Esophagus muscularis mucosa (tissue), 4 donors: ENCODE results near the gene TSTD2. TPM values are rescaled to one million over a fixed set of nuclear protein-coding genes. Genes with fewer than 3 reads are reported as not detected.
A peak's percentile ranks its signal among the peaks of the same experiment; 100 is the strongest.

ENCODE experiments used
- DNase-seq: peaks from one replicate; pipeline ENCODE4 v3.0.0-alpha.2; 2017; ENCODE audit errors: extremely low spot score
- H3K27ac ChIP-seq, 4 donors: fragments of 200-600 bp; sonication (generic); replicated peaks in 1 of 4; 1 replicate in 3 of 4; 2 replicates in 1 of 4; pipeline ENCODE4 v1.5.1; 2016 to 2019; ENCODE audit warnings: mild to moderate bottlenecking in 1 of 4
- H3K27me3 ChIP-seq, 4 donors: fragments of 200-600 bp; sonication (generic); one replicate each; pipeline versions ENCODE4 v1.5.1 to v1.6.0; 2016 to 2019
- H3K36me3 ChIP-seq, 4 donors: fragments of 200-600 bp; sonication (generic); one replicate each; pipeline ENCODE4 v1.5.1; 2016 to 2019
- H3K4me1 ChIP-seq, 4 donors: fragments of 200-600 bp; sonication (generic); one replicate each; pipeline ENCODE4 v1.5.1; 2016 to 2019
- H3K4me3 ChIP-seq, 4 donors: fragments of 200-600 bp; sonication (generic); 1 replicate in 2 of 4; 2 replicates in 2 of 4; pipeline ENCODE4 v1.5.1; 2016 to 2019; ENCODE audit warnings: mild to moderate bottlenecking in 4 of 4, moderate library complexity in 1 of 4
- H3K9me3 ChIP-seq, 4 donors: fragments of 200-600 bp; sonication (generic); 1 replicate in 3 of 4; 2 replicates in 1 of 4; pipeline ENCODE4 v1.5.1; 2016 to 2019
- EP300 ChIP-seq: sonication (generic); formaldehyde crosslinking; IDR thresholded peaks from one replicate; pipeline ENCODE4 v1.6.1; 2017; ENCODE audit warnings: antibody characterized with exemption
- POLR2A ChIP-seq: fragments of 450-650 bp; IDR thresholded peaks from one replicate; pipeline ENCODE4 v1.6.1; 2017; ENCODE audit warnings: antibody characterized with exemption, moderate library complexity, mild to moderate bottlenecking, low read depth
- POLR2AphosphoS5 ChIP-seq, 2 donors: sonication (generic); formaldehyde crosslinking; IDR thresholded peaks; one replicate each; pipeline ENCODE4 v1.6.1; 2017; ENCODE audit warnings: antibody characterized with exemption in 2 of 2
- WGBS: methylation state at CpG from one replicate; pipeline ENCODE4 v1.1.5; 2018; 5-methylcytosine and 5-hydroxymethylcytosine counted together
- intact Hi-C: fragments of 100-400 bp; cut with DNase I; formaldehyde crosslinking; loops from one replicate; pipeline ENCODE4 v1.15.1; 2023
- total RNA-seq, 4 donors: library from RNA; depleted of rRNA; stranded (reverse); fragments of >200 nt; gene quantifications; one replicate each; pipeline versions ENCODE4 v1.1.0 to v1.2.1, GENCODE V29; 2016
- TF ChIP-seq, protein P1 (sequence below), 3 experiments: fragments of 200-600 bp in 2 of 3; fragments of 450-650 bp in 1 of 3; sonication (generic) in 2 of 3; IDR thresholded peaks; one replicate each; pipeline ENCODE4 v1.5.1; 2017 to 2019; ENCODE audit warnings: antibody characterized with exemption in 3 of 3, mild to moderate bottlenecking in 2 of 3, moderate library complexity in 1 of 3

Gene TSTD2
- total RNA-seq, 4 donors from 2014 or later = 22.9 to 25.3 (median 23.5) TPM

- H3K4me1 ChIP-seq = peaks cover 15 to 37% (median 28%) of the 10 kb centered on the region in 4 donors
- no peaks in the 10 kb centered on the region for H3K27me3 ChIP-seq
- peak overlapping the region; percentile 24 to 67 (median 44) for H3K27ac ChIP-seq
- no peak for DNase-seq
- peaks cover 21 to 79% (median 61%) of the 10 kb centered on the region in 4 donors for H3K36me3 ChIP-seq
- H3K4me3 ChIP-seq = no peak overlapping the region
- 68% methylated on average over 6 of the region's 6 CpGs for WGBS
- no peaks in the 10 kb centered on the region for H3K9me3 ChIP-seq
- peak in 1 of 2 donors; percentile 8 for TF ChIP-seq POLR2AphosphoS5 (IDR thresholded peaks at IDR 0.05)
- TF ChIP-seq POLR2A = no peak
- intact Hi-C loops = no loop called here
Measured at GRCh38 chr9:97570899-97571298, 62.3 kb downstream of the TSTD2 start.

GRCh38 chr9:97568461-97569275 is 64.5 kb downstream of the TSTD2 start:
- DNase-seq = no peak
- no peak for TF ChIP-seq POLR2AphosphoS5 (IDR thresholded peaks at IDR 0.05)
- TF ChIP-seq, protein P1, sequence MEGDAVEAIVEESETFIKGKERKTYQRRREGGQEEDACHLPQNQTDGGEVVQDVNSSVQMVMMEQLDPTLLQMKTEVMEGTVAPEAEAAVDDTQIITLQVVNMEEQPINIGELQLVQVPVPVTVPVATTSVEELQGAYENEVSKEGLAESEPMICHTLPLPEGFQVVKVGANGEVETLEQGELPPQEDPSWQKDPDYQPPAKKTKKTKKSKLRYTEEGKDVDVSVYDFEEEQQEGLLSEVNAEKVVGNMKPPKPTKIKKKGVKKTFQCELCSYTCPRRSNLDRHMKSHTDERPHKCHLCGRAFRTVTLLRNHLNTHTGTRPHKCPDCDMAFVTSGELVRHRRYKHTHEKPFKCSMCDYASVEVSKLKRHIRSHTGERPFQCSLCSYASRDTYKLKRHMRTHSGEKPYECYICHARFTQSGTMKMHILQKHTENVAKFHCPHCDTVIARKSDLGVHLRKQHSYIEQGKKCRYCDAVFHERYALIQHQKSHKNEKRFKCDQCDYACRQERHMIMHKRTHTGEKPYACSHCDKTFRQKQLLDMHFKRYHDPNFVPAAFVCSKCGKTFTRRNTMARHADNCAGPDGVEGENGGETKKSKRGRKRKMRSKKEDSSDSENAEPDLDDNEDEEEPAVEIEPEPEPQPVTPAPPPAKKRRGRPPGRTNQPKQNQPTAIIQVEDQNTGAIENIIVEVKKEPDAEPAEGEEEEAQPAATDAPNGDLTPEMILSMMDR (IDR thresholded peaks at IDR 0.05) = no peak
- TF ChIP-seq EP300 = no peak
- no peak for TF ChIP-seq POLR2A
- Histone ChIP-seq H3K4me3 (no peak overlapping the region), H3K36me3 (peaks cover 21 to 71% (median 57%) of the 10 kb centered on the region in 4 donors), H3K27me3 (no peaks in the 10 kb centered on the region), H3K4me1 (peaks cover 30 to 53% (median 46%) of the 10 kb centered on the region in 4 donors), H3K9me3 (no peaks in the 10 kb centered on the region), H3K27ac (peak overlapping the region in 1 of 4 donors; percentile 42)
- intact Hi-C loops = no loop called here
- WGBS = 97% methylated on average over 11 of the region's 11 CpGs

GRCh38 chr9:97567894-97568202 is 65.3 kb downstream of the TSTD2 start:
- Histone ChIP-seq H3K27me3 (no peaks in the 10 kb centered on the region), H3K4me1 (peaks cover 34 to 56% (median 52%) of the 10 kb centered on the region in 4 donors), H3K4me3 (no peak overlapping the region), H3K9me3 (no peaks in the 10 kb centered on the region), H3K27ac (peak overlapping the region in 3 of 4 donors; percentile 16 to 42 (median 17)), H3K36me3 (peaks cover 21 to 62% (median 57%) of the 10 kb centered on the region in 4 donors)
- no peak for TF ChIP-seq POLR2AphosphoS5 (IDR thresholded peaks at IDR 0.05)
- TF ChIP-seq, protein P1 (IDR thresholded peaks at IDR 0.05) = no peak
- no peak for TF ChIP-seq POLR2A
- no peak for TF ChIP-seq EP300
- intact Hi-C loops = no loop called here
- WGBS = 85% methylated on average over 4 of the region's 4 CpGs
- DNase-seq = no peak

GRCh38 chr9:97567182-97567893 is 65.8 kb downstream of the TSTD2 start:
- DNase-seq = no peak
- Histone ChIP-seq H3K36me3 (peaks cover 21 to 66% (median 57%) of the 10 kb centered on the region in 4 donors), H3K4me3 (no peak overlapping the region), H3K27me3 (no peaks in the 10 kb centered on the region), H3K27ac (peak overlapping the region in 3 of 4 donors; percentile 16 to 42 (median 17)), H3K4me1 (peaks cover 34 to 56% (median 54%) of the 10 kb centered on the region in 4 donors), H3K9me3 (no peaks in the 10 kb centered on the region)
- intact Hi-C loops = no loop called here
- WGBS = 85% methylated on average over 9 of the region's 9 CpGs
- TF ChIP-seq POLR2A (no peak), EP300 (no peak), POLR2AphosphoS5 (IDR thresholded peaks at IDR 0.05) (no peak)
- TF ChIP-seq, protein P1 (IDR thresholded peaks at IDR 0.05) = no peak

GRCh38 chr9:97565262-97565661 is 67.9 kb downstream of the TSTD2 start:
- intact Hi-C loops = no loop called here

More at GRCh38 chr9:97565262-97565661, 67.9 kb downstream of the TSTD2 start:
- DNase-seq = no peak
- TF ChIP-seq POLR2A (no peak), EP300 (no peak), POLR2AphosphoS5 (IDR thresholded peaks at IDR 0.05) (no peak)
- TF ChIP-seq, protein P1 (IDR thresholded peaks at IDR 0.05) = no peak
- peaks cover 30 to 55% (median 51%) of the 10 kb centered on the region in 4 donors for H3K4me1 ChIP-seq
- H3K27ac ChIP-seq = peak overlapping the region in 3 of 4 donors; percentile 14 to 90 (median 79)
- WGBS = 93% methylated on average over 2 of the region's 5 CpGs
- H3K27me3 ChIP-seq = no peaks in the 10 kb centered on the region
- no peak overlapping the region for H3K4me3 ChIP-seq
- peaks cover 18 to 69% (median 50%) of the 10 kb centered on the region in 4 donors for H3K36me3 ChIP-seq
- H3K9me3 ChIP-seq = no peaks in the 10 kb centered on the region
